GM13977 (cell line): ENCODE data around the gene CDHR5.

ENCODE experiments used
- DNase-seq: peaks from one replicate; pipeline ENCODE4 v3.0.0; 2012; ENCODE audit warnings: low spot score
- in situ Hi-C: fragments of 300-500 bp; cut with MboI; formaldehyde crosslinking; loops from one replicate; pipeline ENCODE4 v1.12.0; 2022; ENCODE audit warnings: low sequenced_read_pairs, low pct_unique_long_range_greater_than_20kb, mixed read lengths, inconsistent platforms; ENCODE audit not compliant: unreplicated experiment
- TF ChIP-seq, protein P1 (sequence below): IDR thresholded peaks from 2 replicates; pipeline ENCODE4 v1.5.1; 2012; ENCODE audit warnings: mild to moderate bottlenecking, control low read depth; ENCODE audit not compliant: insufficient read depth; ENCODE audit errors: extremely low read depth, missing control alignments

The CDHR5 gene

DNA sequence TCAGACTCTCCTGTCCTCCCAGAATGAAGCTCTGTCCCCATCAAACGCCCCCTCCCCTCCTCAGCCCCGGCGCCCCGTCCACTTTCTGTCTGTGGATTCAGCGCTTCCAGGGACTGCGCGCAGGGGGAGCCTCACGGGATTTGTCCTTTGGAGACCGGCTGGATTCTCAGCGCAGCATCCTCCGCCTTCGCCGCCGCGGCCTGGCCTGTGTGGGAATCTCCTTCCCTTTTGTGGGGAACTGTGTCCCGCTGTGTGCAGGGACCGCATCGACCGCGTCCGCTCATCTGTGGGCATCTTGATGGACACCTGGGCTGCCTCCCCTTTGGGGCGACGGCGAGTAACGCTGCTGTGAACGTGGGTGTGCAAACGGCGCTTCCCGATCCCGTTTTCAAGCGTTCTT, 3.3 kb upstream of the CDHR5 start:
- in situ Hi-C loops, result no loop called here
- TF ChIP-seq, protein P1, sequence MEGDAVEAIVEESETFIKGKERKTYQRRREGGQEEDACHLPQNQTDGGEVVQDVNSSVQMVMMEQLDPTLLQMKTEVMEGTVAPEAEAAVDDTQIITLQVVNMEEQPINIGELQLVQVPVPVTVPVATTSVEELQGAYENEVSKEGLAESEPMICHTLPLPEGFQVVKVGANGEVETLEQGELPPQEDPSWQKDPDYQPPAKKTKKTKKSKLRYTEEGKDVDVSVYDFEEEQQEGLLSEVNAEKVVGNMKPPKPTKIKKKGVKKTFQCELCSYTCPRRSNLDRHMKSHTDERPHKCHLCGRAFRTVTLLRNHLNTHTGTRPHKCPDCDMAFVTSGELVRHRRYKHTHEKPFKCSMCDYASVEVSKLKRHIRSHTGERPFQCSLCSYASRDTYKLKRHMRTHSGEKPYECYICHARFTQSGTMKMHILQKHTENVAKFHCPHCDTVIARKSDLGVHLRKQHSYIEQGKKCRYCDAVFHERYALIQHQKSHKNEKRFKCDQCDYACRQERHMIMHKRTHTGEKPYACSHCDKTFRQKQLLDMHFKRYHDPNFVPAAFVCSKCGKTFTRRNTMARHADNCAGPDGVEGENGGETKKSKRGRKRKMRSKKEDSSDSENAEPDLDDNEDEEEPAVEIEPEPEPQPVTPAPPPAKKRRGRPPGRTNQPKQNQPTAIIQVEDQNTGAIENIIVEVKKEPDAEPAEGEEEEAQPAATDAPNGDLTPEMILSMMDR, result no peak
- DNase-seq, result no peak

DNA sequence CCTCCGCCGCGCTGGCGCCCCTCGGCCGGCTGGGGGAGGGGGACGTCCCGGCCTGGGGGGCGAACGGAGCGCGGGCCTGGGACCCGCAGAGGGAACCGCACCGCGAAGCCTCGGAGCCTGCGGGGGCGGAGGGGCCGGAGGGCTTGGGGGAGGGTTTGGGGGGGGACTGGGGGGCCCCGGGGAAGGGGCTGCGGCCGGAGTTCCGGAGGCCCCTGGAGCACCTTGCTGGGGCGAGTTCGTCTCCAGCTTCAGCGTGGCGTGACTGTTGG, 2.5 kb upstream of the CDHR5 start:
- in situ Hi-C loops, result no loop called here

DNA sequence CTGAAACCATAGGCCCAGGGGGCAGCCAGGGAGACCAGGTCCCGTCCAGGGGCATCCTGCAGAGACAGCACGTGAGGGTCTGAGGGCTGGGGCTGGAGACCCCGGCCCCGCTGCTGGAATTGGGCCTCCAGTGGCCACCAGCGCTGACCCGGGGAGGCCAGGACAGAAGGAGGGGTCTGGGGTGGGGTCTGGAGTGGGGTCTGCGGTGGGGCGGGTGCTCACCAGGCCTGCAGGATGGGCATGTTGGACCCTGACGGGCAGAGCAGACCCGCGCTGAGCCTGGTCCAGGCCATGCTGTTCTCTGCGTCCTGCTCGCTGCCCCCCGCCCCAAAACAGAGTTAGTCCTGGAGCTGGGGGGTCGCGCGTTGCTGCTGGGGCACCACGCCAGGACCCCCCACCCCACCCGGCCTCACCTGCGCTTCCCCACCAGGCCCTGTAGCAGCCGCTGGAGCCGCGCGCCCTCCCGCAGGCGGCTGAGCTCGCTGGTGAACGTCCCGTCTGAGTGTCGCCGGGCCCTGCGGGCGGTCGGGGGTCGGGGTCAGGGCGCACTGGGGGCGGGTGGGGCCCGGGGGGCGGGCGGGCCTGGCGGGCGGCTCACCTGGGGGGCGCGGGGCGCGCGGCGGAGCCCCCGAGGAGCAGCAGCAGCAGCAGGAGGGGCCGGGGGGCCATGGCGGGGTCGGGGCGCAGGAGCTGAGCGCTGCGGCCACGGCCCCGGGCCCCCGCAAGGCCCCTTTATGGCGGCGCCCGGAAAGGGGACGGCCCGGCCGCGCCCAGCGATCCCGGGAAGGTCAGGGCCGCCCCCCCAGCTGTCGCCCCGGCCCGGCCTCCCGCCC, 1.9 kb upstream of the CDHR5 start, which contains the start of gene SCT:
Gene SCT (minus strand): TSS at position 707 of the 833 bp plus-strand sequence. CDS start 38 bp downstream, at position 669.
- in situ Hi-C loops, result no loop called here
- no peak for DNase-seq

More for the DNA sequence above, 2.5 kb upstream of the CDHR5 start:
- DNase-seq, result no peak
- TF ChIP-seq, protein P1, result no peak

DNA sequence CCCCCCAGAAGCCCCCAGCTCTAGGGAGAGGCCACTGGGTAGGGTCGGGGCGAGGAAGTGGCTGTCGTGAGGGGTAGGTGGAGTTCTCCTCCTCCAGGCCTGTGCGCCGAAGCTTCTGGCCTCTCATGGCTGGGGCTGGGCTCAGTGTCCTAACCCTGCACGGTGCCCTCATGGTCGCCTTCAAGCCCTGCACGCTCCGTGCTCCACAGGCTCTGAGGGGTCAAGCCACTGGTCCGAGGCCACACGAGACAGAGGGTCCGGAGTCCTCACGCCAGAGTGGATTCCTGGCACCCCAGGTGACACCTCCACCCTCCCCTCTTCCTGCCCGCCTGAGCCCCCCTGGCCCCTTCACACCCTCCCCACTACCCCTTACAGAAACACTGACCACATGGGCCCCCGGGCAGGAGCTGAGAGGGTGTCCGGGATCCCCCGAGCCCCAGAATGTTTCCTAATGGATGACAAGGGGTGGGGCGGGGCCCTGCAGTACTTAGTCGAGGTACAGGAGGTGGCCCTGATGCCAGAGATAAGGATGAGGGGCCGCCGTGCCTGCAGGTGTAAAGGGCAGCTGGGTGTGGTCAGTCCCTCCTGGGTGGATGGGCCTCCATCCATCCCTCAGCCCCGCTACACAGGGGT, 997 bp upstream of the CDHR5 start:
- DNase-seq, result no peak
- TF ChIP-seq, protein P1, result no peak
- in situ Hi-C loops, result no loop called here

More for the DNA sequence above, 1.9 kb upstream of the CDHR5 start, which contains the start of gene SCT:
- TF ChIP-seq, protein P1, result no peak

DNA sequence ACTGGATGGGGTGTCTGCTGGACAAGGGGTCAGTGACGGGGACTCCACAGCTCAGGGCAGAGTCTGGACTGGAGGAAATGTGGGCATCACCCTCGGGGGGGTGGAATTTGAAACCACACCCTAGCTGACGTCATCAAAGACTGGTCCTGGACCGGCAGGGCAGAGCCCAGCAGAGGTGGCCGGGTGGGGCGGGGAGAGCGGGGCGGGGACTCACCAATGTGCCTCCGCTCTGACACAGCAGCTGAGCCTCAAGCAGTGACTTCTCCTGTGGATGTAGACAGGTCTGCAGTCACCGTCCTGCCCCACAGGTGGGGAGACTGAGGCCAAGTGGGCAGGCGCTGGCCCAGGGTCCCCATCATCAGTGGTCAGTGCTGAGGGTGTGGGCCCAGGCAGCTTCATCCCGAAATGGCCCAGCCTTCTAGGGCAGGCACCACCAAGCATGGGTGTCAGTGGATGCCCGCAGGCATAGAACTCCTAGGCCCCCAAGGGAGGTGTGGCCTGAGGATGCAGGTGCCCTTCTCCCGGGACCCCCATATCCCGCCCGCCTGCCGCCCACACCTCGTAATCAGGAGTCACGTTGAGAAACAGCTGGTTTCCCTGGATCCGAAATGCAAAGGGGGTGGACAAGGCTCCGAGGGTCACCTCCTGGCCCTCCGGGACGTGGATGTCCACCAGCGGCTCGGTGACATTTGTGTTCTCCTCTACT, 603 bp downstream of the CDHR5 start:
- TF ChIP-seq, protein P1, result no peak
- in situ Hi-C loops, result no loop called here
- no peak for DNase-seq

DNA sequence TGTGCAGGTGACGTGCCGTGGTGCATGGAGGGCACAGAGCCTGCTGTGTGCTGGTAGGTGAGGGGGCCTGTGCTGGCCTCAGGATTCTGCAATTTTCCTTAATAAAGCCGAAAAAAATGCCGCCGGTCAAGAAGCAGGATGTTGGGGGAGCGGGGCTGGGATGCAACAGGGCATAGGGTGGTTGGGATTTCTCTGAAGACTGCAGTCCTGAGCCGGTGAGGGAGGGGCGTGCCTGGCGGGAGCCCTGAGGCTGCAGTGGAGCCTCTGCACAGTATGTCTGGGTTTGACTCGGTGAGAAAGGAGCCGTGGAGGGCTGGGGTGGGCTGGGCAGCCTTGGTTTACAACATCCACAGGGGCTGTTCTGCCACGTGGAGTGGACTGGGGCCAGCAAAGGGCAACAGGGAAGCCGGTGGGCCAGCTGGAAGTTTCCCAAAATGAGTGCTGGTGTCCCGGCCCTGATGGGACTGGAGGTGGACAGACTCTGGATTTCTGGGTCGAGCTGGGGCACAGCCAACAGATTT, 1.3 kb downstream of the CDHR5 start:
- TF ChIP-seq, protein P1, result no peak
- no peak for DNase-seq
- in situ Hi-C loops, result no loop called here
